Islet precursor cell (in vitro differentiated cells): ENCODE results near the gene ESPN.
"Not testable (repeated sequence)": the region's sequence is repeated elsewhere in the genome, so short reads cannot be mapped to it uniquely, and the experiment has no call there.

Source experiments
- DNase-seq: peaks from one replicate; pipeline ENCODE4 v3.0.0-alpha.2; 2018

Gene ESPN

DNA sequence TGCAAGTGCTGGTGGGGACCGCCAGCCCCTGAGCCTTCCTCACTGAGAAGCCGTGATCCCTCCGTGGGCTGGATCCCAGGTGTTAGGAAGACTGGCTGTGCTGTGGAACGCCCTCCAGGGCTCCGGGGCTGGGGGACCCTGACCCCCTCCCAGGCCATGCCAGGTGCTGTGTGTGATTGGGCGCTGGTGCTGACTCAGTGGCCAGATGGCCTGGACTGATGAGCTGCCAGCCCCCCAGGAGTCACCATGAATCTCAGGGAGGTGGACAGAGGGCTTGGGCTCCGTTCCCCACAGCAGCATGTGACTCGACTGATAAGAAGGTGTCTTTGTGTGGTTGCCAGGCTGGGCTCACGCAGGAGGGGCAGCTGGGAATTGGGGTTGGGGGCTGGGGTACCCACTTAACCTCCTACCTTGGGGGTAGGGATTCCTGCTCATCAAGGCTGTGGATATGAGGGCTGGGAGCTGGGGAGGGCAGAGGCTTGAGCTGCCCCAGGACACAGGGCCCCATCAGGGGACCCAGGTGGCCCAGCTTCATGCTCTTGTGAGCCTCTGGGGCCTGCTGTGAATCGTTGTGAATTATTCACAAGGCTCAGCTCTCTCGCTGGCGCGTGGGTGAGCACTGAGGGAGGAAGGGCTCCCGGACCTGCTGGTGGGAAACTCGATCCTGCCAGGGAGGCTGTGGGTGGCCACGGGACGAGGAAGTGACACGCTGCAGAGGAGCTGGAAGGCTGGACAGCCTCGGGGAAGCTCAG lies 5.3 kb downstream of the ESPN start:
- not testable (repeated sequence) for DNase-seq

DNA sequence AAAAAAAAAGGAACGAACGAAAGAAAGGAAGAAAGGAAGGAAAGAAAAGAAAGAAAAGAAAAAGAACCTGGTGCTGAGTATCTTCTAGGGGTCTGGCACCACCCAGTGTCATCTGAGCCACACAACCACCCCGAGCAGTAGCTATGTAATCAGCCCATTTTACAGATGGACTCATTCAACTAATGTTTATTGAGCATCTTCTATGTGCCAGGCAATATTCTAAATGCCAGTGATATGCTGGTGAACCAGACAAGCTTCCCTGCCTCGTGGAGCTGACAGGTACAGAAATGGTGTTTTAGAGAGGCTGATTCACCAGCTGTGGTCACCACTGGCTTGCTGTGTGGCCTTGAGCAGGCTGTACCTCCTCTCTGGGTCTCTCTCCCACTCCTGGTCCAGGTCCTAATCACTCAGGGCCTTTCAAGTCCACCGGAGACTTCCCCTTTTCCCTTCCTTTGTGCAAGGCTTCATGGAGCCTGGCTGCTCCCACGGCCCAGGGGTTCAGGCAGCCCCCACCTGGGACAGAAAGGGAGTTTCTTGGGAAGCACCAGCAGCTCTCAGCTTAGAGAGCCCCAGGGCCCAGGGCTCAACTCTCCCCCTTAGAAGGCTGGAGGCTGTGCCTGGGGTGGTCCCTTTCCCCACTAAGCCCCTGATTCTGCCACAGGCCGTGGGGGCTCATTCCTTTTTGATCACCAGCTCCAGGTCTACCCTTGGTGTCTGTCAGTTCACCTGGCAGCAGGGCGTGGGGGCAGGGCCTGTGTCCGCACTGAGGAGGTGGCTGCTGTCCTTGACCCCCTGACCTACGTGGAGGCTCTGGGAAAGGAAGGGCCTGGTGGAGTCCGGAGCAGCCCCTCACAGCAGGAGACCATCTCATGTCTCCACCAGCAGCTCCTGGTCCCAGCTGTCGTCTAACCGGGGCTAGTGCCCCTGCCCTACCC lies 7.3 kb downstream of the ESPN start:
- not testable (repeated sequence) for DNase-seq

DNA sequence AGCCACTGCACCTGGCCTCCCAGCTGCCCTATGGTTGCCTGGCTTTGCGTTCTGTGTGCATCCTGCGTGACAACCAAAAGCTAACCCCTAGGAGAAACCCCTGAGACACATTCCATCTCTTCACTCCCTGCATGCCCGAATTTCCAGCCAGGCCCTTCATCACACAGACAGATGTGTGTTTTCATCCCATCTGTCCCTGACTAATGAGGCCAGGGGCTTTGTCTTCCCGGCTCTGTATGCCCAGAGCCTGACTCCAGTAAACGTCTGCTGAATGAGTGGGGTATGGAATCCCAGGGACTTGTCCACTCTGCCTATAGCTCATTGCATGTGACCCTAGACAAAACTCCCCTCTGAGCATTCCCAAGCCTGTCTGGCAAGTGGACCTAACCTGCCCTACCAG lies 9.6 kb downstream of the ESPN start:
- DNase-seq: peak; percentile 61

DNA sequence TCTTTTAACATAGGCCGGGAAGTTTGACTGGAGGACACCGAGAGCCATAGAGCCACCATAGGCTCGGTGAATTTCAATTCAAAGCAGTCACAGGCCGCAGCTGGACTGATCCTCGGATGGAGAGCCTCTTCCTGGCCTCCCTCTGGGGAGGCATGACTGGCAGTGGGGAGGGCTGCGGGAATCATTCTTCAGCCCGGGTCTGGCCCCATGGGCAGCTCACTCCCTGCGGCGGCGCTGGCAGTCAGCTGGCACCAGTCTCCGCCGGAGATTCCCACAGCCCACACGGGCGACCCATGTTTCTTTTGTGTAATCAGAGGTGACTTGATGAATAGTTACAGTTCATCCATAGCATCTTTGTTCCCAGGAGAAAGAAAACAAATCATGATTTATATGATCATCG lies 10.6 kb downstream of the ESPN start:
- DNase-seq: no peak

- DNase-seq: no peak
These were observed 11.0 kb downstream of the ESPN start for GRCh38 chr1:6435547-6435946.

DNA sequence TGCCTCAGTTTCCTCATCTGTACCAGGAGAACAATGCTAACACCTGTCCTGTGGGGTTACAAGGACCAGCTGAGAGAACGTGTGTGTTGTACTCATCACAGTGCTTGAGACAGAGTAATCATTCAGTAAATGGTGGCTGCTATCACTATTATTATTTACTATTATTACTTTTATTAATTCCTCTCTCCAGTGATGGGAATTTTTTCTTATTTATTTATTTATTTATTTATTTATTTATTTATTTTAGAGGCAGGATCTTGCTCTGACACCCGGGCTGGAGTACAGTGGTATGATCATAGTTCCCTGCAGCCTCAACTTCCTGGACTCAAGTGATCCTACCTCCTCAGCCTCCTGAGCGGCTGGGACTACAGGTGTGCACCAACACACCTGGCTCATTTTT lies 11.7 kb downstream of the ESPN start:
- not testable (repeated sequence) for DNase-seq

- DNase-seq: not testable (repeated sequence)
These were observed 12.6 kb downstream of the ESPN start for GRCh38 chr1:6437012-6437700.

DNA sequence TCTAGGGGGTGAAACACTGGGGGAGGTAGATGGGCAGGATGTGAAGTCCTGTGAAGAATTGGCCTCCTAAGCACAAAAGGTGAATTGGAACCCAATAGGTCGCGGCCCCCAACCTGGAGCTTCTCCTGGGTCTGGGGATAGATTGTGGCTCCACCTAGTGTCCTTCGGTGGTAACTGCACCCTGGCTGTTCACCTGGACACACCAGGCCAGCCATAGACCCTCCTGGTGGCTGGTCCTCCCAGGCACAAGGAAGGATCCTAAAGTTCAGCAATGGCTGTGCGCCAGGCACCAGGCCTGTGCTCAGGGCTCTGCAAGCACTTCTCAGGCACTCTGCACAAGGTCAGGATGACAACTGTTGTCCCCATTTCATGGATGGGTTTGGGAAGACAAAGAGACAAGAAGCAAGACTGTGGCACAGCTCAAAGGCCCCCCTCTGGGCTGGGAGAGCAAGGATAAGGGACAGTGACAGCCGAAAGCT lies 13.5 kb downstream of the ESPN start:
- peak; percentile 94 for DNase-seq

GRCh38 chr1:6440198-6441126 lies 15.9 kb downstream of the ESPN start:
- DNase-seq: peak; percentile 90

DNA sequence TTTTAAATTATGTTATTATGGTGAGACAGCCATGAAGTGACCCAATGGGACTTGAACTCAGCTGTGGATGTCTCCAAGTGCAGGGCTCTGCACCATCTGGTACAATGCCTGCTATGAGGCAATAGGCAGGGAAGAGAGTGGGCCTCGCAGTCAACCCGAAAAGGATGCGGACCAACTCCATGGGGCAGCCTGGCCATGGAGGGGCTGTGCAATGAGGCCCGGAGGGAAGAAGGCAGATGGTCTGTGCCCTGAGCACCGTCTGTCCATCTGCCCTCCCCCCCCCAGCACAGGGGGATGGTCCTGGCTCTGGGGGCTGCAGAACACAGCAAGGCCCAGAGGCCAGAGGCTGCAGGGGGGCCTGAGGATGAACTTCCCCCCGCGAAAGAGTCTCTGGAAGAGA lies 17.0 kb downstream of the ESPN start:
- no peak for DNase-seq

DNA sequence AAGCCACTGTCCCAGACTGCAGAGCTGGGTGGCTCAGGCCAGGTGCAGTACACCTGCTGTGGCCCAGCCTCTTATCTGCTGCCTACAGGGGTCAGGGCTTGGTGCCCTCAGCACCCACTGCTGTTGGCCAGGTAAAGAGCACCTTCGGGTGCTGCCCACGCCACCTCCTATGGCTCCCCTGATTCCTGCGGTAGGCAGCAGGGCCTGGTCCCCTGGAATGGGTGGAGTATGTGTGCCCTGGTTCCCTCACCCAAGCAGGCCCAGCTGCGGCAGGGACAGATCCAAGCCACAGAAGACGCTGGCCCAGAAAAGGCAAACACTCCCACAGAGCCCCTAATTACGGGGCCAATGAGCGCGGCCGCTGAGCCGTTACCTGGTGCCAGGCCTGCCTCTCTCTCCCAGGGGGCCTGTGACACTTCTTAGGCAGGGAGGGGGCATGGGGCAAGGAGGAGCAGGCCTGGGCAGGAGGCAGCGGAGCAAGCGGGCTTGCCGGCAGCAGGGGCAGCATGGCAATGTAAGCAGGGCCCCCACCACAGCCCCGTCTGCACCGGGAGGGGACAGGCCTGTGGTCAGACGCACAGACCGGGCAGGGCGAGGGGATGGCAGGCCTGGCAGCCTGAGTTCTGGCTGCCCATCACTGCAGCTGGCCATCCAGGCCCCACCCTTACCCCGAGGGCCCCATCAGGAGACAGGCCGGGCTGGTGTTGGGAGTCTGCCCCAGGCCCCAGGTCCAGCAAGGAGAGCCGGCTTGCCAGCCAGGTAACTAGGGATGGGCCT lies 19.0 kb downstream of the ESPN start:
- DNase-seq: no peak

- no peak for DNase-seq
These were observed 19.8 kb downstream of the ESPN start for GRCh38 chr1:6444377-6444776.

DNA sequence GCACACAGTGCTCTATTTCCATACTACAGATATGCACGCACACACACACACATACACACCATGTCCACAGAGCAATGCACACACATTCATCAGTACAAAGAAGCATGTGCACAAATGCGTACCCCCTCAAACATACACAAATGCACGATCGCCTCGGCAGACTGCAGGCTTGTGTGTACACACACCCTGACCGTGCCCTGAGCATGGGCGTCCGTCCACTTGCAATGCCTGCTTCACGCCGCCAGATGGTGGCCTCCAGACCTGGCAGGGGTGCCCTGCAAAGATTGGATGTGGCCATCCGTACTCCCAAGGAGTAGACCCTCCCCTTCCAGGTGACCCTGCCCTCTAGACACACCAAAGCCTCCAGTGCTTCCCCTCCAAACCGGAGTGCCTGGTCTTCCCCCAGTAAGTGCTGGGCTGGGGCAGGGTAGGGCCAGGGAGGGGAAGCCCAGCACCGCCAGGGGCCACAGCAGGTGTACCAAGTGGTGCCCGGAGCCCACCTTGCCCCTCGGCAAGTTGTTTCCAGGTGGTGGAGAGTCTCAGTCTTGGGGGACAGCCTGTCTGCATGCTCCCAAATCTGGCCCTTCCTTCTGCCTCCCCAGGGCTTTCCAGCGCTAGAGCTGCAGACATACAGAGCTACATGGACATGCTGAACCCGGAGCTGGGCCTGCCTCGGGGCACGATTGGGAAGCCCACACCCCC lies 20.6 kb downstream of the ESPN start:
- peak; percentile 88 for DNase-seq

- not testable (repeated sequence) for DNase-seq
These were observed 21.4 kb downstream of the ESPN start for GRCh38 chr1:6445929-6446328.

DNA sequence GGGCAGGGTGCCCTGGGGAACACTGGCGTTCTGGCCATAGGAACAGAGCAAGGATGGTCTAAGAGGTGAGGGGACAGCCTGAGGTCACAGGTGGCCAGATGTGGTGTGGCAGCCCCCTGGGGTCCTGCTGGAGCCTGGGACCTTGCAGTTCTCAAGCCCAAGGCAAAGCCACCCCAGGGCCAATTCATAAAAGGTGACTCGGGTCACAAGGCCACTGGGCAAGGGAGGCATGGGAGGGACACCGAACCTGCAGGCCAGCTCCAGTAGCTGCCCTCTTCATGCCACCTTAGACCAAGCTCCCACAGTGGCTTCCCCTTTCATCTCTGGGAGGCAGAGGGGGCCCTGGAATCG lies 22.1 kb downstream of the ESPN start:
- no peak for DNase-seq

DNA sequence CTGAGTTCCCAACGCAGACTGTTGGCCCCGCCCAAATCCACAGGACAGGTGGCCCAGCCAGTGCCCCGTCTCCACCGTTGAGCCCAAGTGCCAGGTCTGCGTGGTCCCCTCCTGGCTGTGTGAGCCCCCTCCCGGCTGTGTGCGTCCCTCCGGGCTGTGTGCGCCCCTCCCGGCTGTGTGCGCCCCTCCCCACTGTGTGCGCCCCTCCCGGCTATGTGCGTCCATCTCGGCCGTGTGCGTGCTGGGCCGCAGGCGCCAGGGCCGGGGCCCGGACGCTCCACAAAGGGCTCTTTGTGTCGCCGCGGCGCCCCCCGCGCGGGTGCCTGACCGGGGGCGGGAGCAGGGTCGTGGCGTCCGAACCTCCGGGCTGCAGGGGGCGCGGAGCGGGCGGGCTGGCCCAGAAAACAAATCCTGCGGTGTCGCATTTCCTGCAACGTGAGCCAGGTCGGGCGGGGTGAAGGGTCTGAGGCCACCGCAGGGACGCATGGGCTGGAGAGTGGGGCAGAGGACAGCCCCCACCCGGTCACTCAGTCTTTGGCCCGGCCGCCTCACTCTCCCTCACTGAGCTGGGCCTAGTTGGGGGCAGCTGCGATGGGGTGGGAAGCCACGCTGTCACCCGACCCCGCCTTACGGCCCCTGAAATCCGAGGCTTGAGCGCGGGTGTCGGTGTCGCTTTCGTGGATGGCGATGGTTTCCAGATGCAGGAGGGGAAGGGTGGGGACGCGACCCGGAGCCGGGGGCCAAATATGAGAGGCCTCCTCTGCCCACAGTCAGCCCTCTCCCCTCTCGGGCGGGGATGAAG lies 22.6 kb downstream of the ESPN start:
- DNase-seq: peak; percentile 81

- DNase-seq: peak; percentile 88
These were observed 23.5 kb downstream of the ESPN start for GRCh38 chr1:6447818-6448748.

DNA sequence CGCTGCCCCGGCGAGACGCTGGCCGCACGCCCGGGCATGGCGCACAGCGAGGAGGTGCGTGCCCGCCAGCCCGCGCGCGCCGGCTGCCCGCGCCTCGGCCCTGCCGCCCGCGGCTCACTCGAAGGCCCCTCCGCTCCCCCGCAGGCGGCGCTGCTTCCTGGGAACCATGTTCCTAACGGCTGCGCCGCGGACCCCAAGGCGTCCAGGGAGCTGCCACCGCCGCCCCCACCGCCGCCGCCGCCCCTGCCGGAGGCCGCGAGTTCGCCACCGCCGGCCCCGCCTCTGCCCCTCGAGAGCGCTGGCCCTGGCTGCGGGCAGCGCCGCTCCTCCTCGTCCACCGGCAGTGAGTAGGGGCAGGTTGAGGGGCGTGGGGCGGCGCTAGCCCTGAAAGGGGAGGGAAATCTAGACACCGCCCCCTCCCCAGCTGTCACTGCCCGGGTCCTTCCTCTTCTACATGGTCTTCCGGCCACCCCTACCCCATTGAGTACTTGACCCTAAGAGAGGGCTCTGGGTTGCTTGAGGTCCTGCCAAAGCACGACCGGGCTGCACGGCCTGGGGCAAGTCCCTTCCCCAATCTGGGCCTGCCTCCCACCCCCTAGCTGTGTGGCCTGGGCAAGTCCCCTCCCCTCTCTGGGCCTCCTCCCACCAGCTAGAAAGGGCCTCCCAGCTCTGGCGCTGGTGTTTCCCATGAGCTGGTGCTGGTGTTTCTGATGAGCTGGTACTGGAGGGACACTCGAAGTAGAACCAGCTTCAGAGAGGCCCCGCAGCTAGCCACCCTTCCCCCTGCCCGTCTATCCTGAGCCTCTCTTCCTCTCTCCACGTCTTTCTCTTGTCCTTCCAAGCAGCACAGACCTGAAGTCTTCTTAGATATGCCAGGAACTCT lies 24.4 kb downstream of the ESPN start:
- DNase-seq: peak; percentile 79
